Measurements from ENCODE around the gene SRPK2. TPM values are rescaled to one million over a fixed set of nuclear protein-coding genes. Genes with fewer than 3 reads are reported as not detected.

SRPK2 gene
- total RNA-seq, 1 experiment from 2014 or later: 21.6 TPM

- ChIA-PET CTCF (no interaction called here), POLR2A (ENCODE audit: unreplicated experiment) (no interaction called here)
- H3K4me2 ChIP-seq (ENCODE audit: low read length): no peak overlapping the region
- no peaks in the 10 kb centered on the region for H3K27me3 ChIP-seq (ENCODE audit: low read length)
- no peaks in the 10 kb centered on the region for H3K9me2 ChIP-seq (replicated peaks; ENCODE audit: low read length)
- DNase-seq (no peak), ATAC-seq (no peak)
- intact Hi-C loops (cut with micrococcal nuclease): loop anchor here (5.0 kb wide), 1 partner anchor 64 kb away; no protein-coding TSS in a partner anchor
- TF ChIP-seq EZH2phosphoT487 (IDR thresholded peaks at IDR 0.05; ENCODE audit: borderline replicate concordance, low read length) (no peak), EZH2 (IDR thresholded peaks at IDR 0.05; ENCODE audit: low read length, unreplicated experiment) (no peak), CTCF (conservative IDR thresholded peaks at IDR 0.05; ENCODE audit: low read depth, low read length) (no peak)
- H3K79me2 ChIP-seq (ENCODE audit: low read length): no peaks in the 10 kb centered on the region
- H2AFZ ChIP-seq (ENCODE audit: low read length): no peak overlapping the region
- no peak overlapping the region for H3K4me3 ChIP-seq (ENCODE audit: low read length)
- no peak overlapping the region for H3K27ac ChIP-seq (ENCODE audit: low read length)
- H3K9ac ChIP-seq (ENCODE audit: low read length): no peak overlapping the region
- no peaks in the 10 kb centered on the region for H3K9me3 ChIP-seq (ENCODE audit: low read length)
- BruUV-seq (replicated peaks): no TSS peak
- H3K4me1 ChIP-seq (ENCODE audit: insufficient read depth, low read length): peaks cover 14% of the 10 kb centered on the region
- H3K36me3 ChIP-seq (ENCODE audit: low read depth, low read length): no peaks in the 10 kb centered on the region; the same call in 1 of the 2 replicates
- no peaks in the 10 kb centered on the region for H4K20me1 ChIP-seq (ENCODE audit: low read length)
- no peaks in the 10 kb centered on the region for H3F3A ChIP-seq (ENCODE audit: low read length, unreplicated experiment)
These were observed 235.2 kb downstream of the SRPK2 start for GRCh38 chr7:105153531-105153930.

DNA sequence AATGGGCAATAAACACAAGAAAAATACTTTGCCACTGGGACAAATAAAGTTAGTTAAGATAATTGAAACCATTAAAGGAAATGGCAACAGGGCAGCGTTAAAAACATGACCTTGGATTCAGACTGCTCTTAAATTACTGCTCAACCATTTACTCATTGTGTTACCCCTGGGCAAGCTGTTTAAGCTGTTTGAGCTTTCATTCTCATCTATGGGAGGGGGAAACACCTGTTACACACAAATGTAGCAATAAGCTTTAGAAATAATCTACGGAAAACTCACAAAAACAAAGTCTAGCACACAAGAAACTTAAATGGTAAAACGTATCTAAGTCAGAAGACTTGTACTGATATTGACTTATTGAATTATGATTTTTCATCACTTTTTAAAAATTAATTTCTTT, 237.6 kb downstream of the SRPK2 start:
- TF ChIP-seq EZH2 (IDR thresholded peaks at IDR 0.05; ENCODE audit: low read length, unreplicated experiment) (no peak), EZH2phosphoT487 (IDR thresholded peaks at IDR 0.05; ENCODE audit: borderline replicate concordance, low read length) (no peak), CTCF (conservative IDR thresholded peaks at IDR 0.05; ENCODE audit: low read depth, low read length) (no peak)
- H3F3A ChIP-seq (ENCODE audit: low read length, unreplicated experiment): no peaks in the 10 kb centered on the region
- no peaks in the 10 kb centered on the region for H3K9me2 ChIP-seq (replicated peaks; ENCODE audit: low read length)
- no peak overlapping the region for H3K4me2 ChIP-seq (ENCODE audit: low read length)
- H3K4me3 ChIP-seq (ENCODE audit: low read length): no peak overlapping the region
- DNase-seq: no peak
- no peaks in the 10 kb centered on the region for H4K20me1 ChIP-seq (ENCODE audit: low read length)
- no peaks in the 10 kb centered on the region; the same call in 1 of the 2 replicates for H3K36me3 ChIP-seq (ENCODE audit: low read depth, low read length)
- no TSS peak for BruUV-seq (replicated peaks)
- no peaks in the 10 kb centered on the region for H3K9me3 ChIP-seq (ENCODE audit: low read length)
- no peak overlapping the region for H2AFZ ChIP-seq (ENCODE audit: low read length)
- no peak for ATAC-seq
- intact Hi-C loops (cut with micrococcal nuclease): loop anchor here (5.0 kb wide), 1 partner anchor 66 kb away; no protein-coding TSS in a partner anchor
- peaks cover 14% of the 10 kb centered on the region for H3K4me1 ChIP-seq (ENCODE audit: insufficient read depth, low read length)
- POLR2A ChIA-PET (ENCODE audit: unreplicated experiment): no interaction called here
- no peaks in the 10 kb centered on the region for H3K27me3 ChIP-seq (ENCODE audit: low read length)
- H3K27ac ChIP-seq (ENCODE audit: low read length): no peak overlapping the region
- H3K9ac ChIP-seq (ENCODE audit: low read length): no peak overlapping the region
- CTCF ChIA-PET: no interaction called here
- no peaks in the 10 kb centered on the region for H3K79me2 ChIP-seq (ENCODE audit: low read length)

GRCh38 chr7:105149827-105150226, 238.9 kb downstream of the SRPK2 start:
- H3K4me3 ChIP-seq (ENCODE audit: low read length): no peak overlapping the region
- ChIA-PET CTCF (interaction anchor here (0.5 kb wide), 1 partner anchor 18 kb away, joined by 3 read pairs; no protein-coding TSS in a partner anchor), POLR2A (ENCODE audit: unreplicated experiment) (interaction anchor here (0.5 kb wide), 1 partner anchor 123 kb away, joined by 13 read pairs; no protein-coding TSS in a partner anchor)
- no peaks in the 10 kb centered on the region for H3F3A ChIP-seq (ENCODE audit: low read length, unreplicated experiment)
- H3K79me2 ChIP-seq (ENCODE audit: low read length): no peaks in the 10 kb centered on the region
- H4K20me1 ChIP-seq (ENCODE audit: low read length): no peaks in the 10 kb centered on the region
- H3K4me2 ChIP-seq (ENCODE audit: low read length): peak overlapping the region; percentile 49
- no peaks in the 10 kb centered on the region; the same call in 1 of the 2 replicates for H3K36me3 ChIP-seq (ENCODE audit: low read depth, low read length)
- ATAC-seq (peak; percentile 93), DNase-seq (peak; percentile 86)
- H2AFZ ChIP-seq (ENCODE audit: low read length): no peak overlapping the region
- intact Hi-C loops (cut with micrococcal nuclease): loop anchor here (5.0 kb wide), 1 partner anchor 67 kb away; no protein-coding TSS in a partner anchor
- H3K27me3 ChIP-seq (ENCODE audit: low read length): no peaks in the 10 kb centered on the region
- no TSS peak for BruUV-seq (replicated peaks)
- H3K27ac ChIP-seq (ENCODE audit: low read length): peak overlapping the region; percentile 64
- H3K4me1 ChIP-seq (ENCODE audit: insufficient read depth, low read length): peaks cover 14% of the 10 kb centered on the region
- peak overlapping the region; percentile 10 for H3K9ac ChIP-seq (ENCODE audit: low read length)
- H3K9me2 ChIP-seq (replicated peaks; ENCODE audit: low read length): no peaks in the 10 kb centered on the region
- H3K9me3 ChIP-seq (ENCODE audit: low read length): no peaks in the 10 kb centered on the region
- TF ChIP-seq EZH2 (IDR thresholded peaks at IDR 0.05; ENCODE audit: low read length, unreplicated experiment): no peak
- no peak for TF ChIP-seq EZH2phosphoT487 (IDR thresholded peaks at IDR 0.05; ENCODE audit: borderline replicate concordance, low read length)

Data from PC-3 (cell line).